ENCODE results near the gene TTLL6.

Gene TTLL6

DNA sequence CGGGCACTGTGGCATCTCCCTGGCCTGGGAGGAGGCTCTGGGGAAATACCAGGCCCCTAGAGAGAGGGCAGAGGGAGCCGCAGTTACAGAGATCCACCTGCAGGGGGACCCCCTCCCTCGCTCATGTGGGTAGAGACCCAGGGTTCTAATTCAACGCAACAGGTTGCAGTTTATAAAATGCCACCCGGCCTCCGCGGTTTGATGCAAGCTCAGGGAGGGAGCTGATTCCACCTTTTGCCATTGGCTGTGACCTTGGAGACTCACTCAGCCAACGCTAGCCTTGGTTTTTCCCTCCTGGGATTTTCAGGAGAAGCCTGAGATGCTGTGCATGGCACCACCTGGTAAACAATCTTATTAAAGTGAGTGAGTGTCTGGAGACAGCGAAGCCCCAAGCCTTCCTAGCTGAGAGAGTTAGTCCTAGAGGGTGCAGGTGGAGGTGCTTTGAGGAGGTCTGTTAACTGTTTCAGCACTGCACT, 12.1 kb downstream of the TTLL6 start (continued):
- TF ChIP-seq, protein P1, sequence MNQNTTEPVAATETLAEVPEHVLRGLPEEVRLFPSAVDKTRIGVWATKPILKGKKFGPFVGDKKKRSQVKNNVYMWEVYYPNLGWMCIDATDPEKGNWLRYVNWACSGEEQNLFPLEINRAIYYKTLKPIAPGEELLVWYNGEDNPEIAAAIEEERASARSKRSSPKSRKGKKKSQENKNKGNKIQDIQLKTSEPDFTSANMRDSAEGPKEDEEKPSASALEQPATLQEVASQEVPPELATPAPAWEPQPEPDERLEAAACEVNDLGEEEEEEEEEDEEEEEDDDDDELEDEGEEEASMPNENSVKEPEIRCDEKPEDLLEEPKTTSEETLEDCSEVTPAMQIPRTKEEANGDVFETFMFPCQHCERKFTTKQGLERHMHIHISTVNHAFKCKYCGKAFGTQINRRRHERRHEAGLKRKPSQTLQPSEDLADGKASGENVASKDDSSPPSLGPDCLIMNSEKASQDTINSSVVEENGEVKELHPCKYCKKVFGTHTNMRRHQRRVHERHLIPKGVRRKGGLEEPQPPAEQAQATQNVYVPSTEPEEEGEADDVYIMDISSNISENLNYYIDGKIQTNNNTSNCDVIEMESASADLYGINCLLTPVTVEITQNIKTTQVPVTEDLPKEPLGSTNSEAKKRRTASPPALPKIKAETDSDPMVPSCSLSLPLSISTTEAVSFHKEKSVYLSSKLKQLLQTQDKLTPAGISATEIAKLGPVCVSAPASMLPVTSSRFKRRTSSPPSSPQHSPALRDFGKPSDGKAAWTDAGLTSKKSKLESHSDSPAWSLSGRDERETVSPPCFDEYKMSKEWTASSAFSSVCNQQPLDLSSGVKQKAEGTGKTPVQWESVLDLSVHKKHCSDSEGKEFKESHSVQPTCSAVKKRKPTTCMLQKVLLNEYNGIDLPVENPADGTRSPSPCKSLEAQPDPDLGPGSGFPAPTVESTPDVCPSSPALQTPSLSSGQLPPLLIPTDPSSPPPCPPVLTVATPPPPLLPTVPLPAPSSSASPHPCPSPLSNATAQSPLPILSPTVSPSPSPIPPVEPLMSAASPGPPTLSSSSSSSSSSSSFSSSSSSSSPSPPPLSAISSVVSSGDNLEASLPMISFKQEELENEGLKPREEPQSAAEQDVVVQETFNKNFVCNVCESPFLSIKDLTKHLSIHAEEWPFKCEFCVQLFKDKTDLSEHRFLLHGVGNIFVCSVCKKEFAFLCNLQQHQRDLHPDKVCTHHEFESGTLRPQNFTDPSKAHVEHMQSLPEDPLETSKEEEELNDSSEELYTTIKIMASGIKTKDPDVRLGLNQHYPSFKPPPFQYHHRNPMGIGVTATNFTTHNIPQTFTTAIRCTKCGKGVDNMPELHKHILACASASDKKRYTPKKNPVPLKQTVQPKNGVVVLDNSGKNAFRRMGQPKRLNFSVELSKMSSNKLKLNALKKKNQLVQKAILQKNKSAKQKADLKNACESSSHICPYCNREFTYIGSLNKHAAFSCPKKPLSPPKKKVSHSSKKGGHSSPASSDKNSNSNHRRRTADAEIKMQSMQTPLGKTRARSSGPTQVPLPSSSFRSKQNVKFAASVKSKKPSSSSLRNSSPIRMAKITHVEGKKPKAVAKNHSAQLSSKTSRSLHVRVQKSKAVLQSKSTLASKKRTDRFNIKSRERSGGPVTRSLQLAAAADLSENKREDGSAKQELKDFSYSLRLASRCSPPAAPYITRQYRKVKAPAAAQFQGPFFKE (tag by site-specific recombination; IDR thresholded peaks at IDR 0.05; ENCODE audit: borderline replicate concordance): no peak
- TF ChIP-seq, protein P2, sequence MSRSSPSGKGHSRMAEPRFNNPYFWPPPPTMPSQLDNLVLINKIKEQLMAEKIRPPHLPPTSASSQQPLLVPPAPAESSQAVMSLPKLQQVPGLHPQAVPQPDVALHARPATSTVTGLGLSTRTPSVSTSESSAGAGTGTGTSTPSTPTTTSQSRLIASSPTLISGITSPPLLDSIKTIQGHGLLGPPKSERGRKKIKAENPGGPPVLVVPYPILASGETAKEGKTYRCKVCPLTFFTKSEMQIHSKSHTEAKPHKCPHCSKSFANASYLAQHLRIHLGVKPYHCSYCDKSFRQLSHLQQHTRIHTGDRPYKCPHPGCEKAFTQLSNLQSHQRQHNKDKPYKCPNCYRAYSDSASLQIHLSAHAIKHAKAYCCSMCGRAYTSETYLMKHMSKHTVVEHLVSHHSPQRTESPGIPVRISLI (tag by site-specific recombination; IDR thresholded peaks at IDR 0.05): no peak
- no peak for TF ChIP-seq ZNF394 (tag by site-specific recombination; IDR thresholded peaks at IDR 0.05; ENCODE audit: borderline replicate concordance)
- TF ChIP-seq SCRT2 (tag by site-specific recombination; IDR thresholded peaks at IDR 0.05): peak; percentile 99
- no peak for TF ChIP-seq ZNF555 (tag by site-specific recombination; conservative IDR thresholded peaks at IDR 0.05)
- TF ChIP-seq, protein P3, sequence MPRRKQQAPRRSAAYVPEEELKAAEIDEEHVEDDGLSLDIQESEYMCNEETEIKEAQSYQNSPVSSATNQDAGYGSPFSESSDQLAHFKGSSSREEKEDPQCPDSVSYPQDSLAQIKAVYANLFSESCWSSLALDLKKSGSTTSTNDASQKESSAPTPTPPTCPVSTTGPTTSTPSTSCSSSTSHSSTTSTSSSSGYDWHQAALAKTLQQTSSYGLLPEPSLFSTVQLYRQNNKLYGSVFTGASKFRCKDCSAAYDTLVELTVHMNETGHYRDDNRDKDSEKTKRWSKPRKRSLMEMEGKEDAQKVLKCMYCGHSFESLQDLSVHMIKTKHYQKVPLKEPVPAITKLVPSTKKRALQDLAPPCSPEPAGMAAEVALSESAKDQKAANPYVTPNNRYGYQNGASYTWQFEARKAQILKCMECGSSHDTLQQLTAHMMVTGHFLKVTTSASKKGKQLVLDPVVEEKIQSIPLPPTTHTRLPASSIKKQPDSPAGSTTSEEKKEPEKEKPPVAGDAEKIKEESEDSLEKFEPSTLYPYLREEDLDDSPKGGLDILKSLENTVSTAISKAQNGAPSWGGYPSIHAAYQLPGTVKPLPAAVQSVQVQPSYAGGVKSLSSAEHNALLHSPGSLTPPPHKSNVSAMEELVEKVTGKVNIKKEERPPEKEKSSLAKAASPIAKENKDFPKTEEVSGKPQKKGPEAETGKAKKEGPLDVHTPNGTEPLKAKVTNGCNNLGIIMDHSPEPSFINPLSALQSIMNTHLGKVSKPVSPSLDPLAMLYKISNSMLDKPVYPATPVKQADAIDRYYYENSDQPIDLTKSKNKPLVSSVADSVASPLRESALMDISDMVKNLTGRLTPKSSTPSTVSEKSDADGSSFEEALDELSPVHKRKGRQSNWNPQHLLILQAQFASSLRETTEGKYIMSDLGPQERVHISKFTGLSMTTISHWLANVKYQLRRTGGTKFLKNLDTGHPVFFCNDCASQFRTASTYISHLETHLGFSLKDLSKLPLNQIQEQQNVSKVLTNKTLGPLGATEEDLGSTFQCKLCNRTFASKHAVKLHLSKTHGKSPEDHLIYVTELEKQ (tag by site-specific recombination; IDR thresholded peaks at IDR 0.05; ENCODE audit: borderline replicate concordance): no peak
- TF ChIP-seq PRDM1 (tag by site-specific recombination; IDR thresholded peaks at IDR 0.05): no peak
- no peak for TF ChIP-seq ZNF768 (tag by site-specific recombination; IDR thresholded peaks at IDR 0.05)
- no peak for TF ChIP-seq ZFP3 (tag by site-specific recombination; IDR thresholded peaks at IDR 0.05; ENCODE audit: low read depth)
- TF ChIP-seq, protein P4, sequence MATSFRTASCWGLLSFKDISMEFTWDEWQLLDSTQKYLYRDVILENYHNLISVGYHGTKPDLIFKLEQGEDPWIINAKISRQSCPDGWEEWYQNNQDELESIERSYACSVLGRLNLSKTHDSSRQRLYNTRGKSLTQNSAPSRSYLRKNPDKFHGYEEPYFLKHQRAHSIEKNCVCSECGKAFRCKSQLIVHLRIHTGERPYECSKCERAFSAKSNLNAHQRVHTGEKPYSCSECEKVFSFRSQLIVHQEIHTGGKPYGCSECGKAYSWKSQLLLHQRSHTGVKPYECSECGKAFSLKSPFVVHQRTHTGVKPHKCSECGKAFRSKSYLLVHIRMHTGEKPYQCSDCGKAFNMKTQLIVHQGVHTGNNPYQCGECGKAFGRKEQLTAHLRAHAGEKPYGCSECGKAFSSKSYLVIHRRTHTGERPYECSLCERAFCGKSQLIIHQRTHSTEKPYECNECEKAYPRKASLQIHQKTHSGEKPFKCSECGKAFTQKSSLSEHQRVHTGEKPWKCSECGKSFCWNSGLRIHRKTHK (tag by site-specific recombination; IDR thresholded peaks at IDR 0.05): no peak
- peak; percentile 74; the same call in 1 of the 2 replicates for TF ChIP-seq ZBTB48 (tag by site-specific recombination; IDR thresholded peaks at IDR 0.05)
- TF ChIP-seq GFI1B (tag by site-specific recombination; IDR thresholded peaks at IDR 0.05): no peak
- no peak for TF ChIP-seq ZNF785 (tag by site-specific recombination; IDR thresholded peaks at IDR 0.05)
- TF ChIP-seq, protein P5, sequence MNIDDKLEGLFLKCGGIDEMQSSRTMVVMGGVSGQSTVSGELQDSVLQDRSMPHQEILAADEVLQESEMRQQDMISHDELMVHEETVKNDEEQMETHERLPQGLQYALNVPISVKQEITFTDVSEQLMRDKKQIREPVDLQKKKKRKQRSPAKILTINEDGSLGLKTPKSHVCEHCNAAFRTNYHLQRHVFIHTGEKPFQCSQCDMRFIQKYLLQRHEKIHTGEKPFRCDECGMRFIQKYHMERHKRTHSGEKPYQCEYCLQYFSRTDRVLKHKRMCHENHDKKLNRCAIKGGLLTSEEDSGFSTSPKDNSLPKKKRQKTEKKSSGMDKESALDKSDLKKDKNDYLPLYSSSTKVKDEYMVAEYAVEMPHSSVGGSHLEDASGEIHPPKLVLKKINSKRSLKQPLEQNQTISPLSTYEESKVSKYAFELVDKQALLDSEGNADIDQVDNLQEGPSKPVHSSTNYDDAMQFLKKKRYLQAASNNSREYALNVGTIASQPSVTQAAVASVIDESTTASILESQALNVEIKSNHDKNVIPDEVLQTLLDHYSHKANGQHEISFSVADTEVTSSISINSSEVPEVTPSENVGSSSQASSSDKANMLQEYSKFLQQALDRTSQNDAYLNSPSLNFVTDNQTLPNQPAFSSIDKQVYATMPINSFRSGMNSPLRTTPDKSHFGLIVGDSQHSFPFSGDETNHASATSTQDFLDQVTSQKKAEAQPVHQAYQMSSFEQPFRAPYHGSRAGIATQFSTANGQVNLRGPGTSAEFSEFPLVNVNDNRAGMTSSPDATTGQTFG (tag by site-specific recombination; IDR thresholded peaks at IDR 0.05; ENCODE audit: borderline replicate concordance): no peak
- TF ChIP-seq ZNF654 (tag by site-specific recombination; IDR thresholded peaks at IDR 0.05; ENCODE audit: low read depth): peak; percentile 95
- peak; percentile 34; the same call in 1 of the 2 replicates for TF ChIP-seq ZNF596 (tag by site-specific recombination; IDR thresholded peaks at IDR 0.05)
- TF ChIP-seq ZNF175 (tag by site-specific recombination; IDR thresholded peaks at IDR 0.05): no peak
- 0 out of 2 replicates have a peak, but pooled peaks have one; percentile 35 for TF ChIP-seq IKZF3 (tag by site-specific recombination; IDR thresholded peaks at IDR 0.05)
- TF ChIP-seq, protein P6, sequence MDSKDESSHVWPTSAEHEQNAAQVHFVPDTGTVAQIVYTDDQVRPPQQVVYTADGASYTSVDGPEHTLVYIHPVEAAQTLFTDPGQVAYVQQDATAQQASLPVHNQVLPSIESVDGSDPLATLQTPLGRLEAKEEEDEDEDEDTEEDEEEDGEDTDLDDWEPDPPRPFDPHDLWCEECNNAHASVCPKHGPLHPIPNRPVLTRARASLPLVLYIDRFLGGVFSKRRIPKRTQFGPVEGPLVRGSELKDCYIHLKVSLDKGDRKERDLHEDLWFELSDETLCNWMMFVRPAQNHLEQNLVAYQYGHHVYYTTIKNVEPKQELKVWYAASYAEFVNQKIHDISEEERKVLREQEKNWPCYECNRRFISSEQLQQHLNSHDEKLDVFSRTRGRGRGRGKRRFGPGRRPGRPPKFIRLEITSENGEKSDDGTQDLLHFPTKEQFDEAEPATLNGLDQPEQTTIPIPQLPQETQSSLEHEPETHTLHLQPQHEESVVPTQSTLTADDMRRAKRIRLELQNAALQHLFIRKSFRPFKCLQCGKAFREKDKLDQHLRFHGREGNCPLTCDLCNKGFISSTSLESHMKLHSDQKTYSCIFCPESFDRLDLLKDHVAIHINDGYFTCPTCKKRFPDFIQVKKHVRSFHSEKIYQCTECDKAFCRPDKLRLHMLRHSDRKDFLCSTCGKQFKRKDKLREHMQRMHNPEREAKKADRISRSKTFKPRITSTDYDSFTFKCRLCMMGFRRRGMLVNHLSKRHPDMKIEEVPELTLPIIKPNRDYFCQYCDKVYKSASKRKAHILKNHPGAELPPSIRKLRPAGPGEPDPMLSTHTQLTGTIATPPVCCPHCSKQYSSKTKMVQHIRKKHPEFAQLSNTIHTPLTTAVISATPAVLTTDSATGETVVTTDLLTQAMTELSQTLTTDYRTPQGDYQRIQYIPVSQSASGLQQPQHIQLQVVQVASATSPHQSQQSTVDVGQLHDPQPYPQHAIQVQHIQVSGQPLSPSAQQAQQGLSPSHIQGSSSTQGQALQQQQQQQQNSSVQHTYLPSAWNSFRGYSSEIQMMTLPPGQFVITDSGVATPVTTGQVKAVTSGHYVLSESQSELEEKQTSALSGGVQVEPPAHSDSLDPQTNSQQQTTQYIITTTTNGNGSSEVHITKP (tag by site-specific recombination; IDR thresholded peaks at IDR 0.05): no peak
- TF ChIP-seq, protein P7, sequence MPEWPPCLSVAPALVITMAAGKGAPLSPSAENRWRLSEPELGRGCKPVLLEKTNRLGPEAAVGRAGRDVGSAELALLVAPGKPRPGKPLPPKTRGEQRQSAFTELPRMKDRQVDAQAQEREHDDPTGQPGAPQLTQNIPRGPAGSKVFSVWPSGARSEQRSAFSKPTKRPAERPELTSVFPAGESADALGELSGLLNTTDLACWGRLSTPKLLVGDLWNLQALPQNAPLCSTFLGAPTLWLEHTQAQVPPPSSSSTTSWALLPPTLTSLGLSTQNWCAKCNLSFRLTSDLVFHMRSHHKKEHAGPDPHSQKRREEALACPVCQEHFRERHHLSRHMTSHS (tag by site-specific recombination; IDR thresholded peaks at IDR 0.05): no peak

Data from HEK293 (cell line).